SK-N-SH (cell line): ENCODE measurements around the gene ODF2L. TPM values are rescaled to one million over a fixed set of nuclear protein-coding genes. Genes with fewer than 3 reads are reported as not detected.

Experiments
- CTCF ChIA-PET: fragments of 300-600, 350-600 bp; formaldehyde crosslinking; extraction: SDS; loops from one replicate; lab custom pipeline; 2021; lab: Yijun Ruan, JAX
- POLR2A ChIA-PET: fragments of 350-600 bp; sonication (Branson Sonifier 250); formaldehyde crosslinking; extraction: SDS; loops from one replicate; lab custom pipeline; 2020; ENCODE audit warnings: antibody characterized with exemption, inconsistent platforms; lab: Yijun Ruan, JAX
- DNase-seq: peaks from one replicate; pipeline ENCODE4 v3.0.0; 2012
- H2AFZ ChIP-seq: fragments of 200-600 bp; sonication (generic); 2 replicates; pipeline ENCODE4 v1.8.1; 2016; ENCODE audit warnings: antibody characterized with exemption, mild to moderate bottlenecking, low read depth
- H3F3A ChIP-seq: fragments of 200-600 bp; sonication (generic); replicated peaks from 2 replicates; pipeline ENCODE3; 2016; ENCODE audit warnings: antibody characterized with exemption, mild to moderate bottlenecking; ENCODE audit not compliant: insufficient read depth
- H3K27ac ChIP-seq, 2 experiments: fragments of 200-500 bp in 1 of 2; fragments of 200-600 bp in 1 of 2; sonication (Bioruptor generic) in 1 of 2; sonication (generic), shearing (Covaris generic) in 1 of 2; 2 replicates each; pipeline versions ENCODE4 v1.5.1 to v1.6.1; 2014 to 2016; ENCODE audit warnings: low read depth in 2 of 2, inconsistent platforms in 1 of 2, low read length in 1 of 2, mild to moderate bottlenecking in 1 of 2, mixed read lengths in 1 of 2
- H3K27me3 ChIP-seq: fragments of 200-600 bp; sonication (generic), shearing (Covaris generic); 2 replicates; pipeline ENCODE4 v1.6.1; 2016; ENCODE audit warnings: mixed run types; ENCODE audit not compliant: insufficient read depth
- H3K36me3 ChIP-seq, 2 experiments: fragments of 200-500 bp in 1 of 2; fragments of 200-600 bp in 1 of 2; sonication (Bioruptor generic) in 1 of 2; sonication (generic) in 1 of 2; replicated peaks in 1 of 2; 2 replicates each; pipeline versions ENCODE3 to v1.5.1; 2014 to 2016; ENCODE audit warnings: low read length in 1 of 2, mild to moderate bottlenecking in 1 of 2; ENCODE audit not compliant: insufficient read depth in 2 of 2, control insufficient read depth in 1 of 2
- H3K4me1 ChIP-seq, 2 experiments: fragments of 200-500 bp in 1 of 2; fragments of 200-600 bp in 1 of 2; sonication (Bioruptor generic) in 1 of 2; sonication (generic), shearing (Covaris generic) in 1 of 2; 2 replicates each; pipeline versions ENCODE4 v1.5.1 to v1.6.1; 2014 to 2016; ENCODE audit warnings: low read depth in 1 of 2, low read length in 1 of 2, mixed run types in 1 of 2; ENCODE audit not compliant: insufficient read depth in 2 of 2, control insufficient read depth in 1 of 2
- H3K4me2 ChIP-seq: fragments of 200-600 bp; sonication (generic), shearing (Covaris generic); 2 replicates; pipeline ENCODE4 v1.6.1; 2017; ENCODE audit warnings: mixed run types
- H3K4me3 ChIP-seq, 2 experiments: fragments of 200-500 bp in 1 of 2; fragments of 200-600 bp in 1 of 2; sonication (Bioruptor generic) in 1 of 2; sonication (generic), shearing (Covaris generic) in 1 of 2; 2 replicates each; pipeline versions ENCODE4 v1.5.1 to v1.8.1; 2014 to 2016; ENCODE audit warnings: low read depth in 2 of 2, inconsistent platforms in 1 of 2, low read length in 1 of 2, mild to moderate bottlenecking in 1 of 2, mixed read lengths in 1 of 2, moderate library complexity in 1 of 2
- H3K79me2 ChIP-seq: fragments of 200-600 bp; sonication (generic); 2 replicates; pipeline ENCODE4 v1.8.1; 2017; ENCODE audit warnings: mild to moderate bottlenecking; ENCODE audit not compliant: insufficient read depth
- H3K9ac ChIP-seq: fragments of 200-600 bp; sonication (generic); 2 replicates; pipeline ENCODE4 v1.6.1; 2017; ENCODE audit warnings: mixed run types
- H3K9me2 ChIP-seq: fragments of 200-600 bp; sonication (generic); 2 replicates; pipeline ENCODE4 v1.6.1; 2017; ENCODE audit warnings: mixed run types
- H3K9me3 ChIP-seq: fragments of 200-600 bp; sonication (generic); 2 replicates; pipeline ENCODE4 v1.6.1; 2017; ENCODE audit warnings: mixed run types, mild to moderate bottlenecking, moderate library complexity
- H4K20me1 ChIP-seq: fragments of 200-600 bp; sonication (generic); 2 replicates; pipeline ENCODE4 v1.6.1; 2017; ENCODE audit warnings: mild to moderate bottlenecking, mixed run types; ENCODE audit not compliant: insufficient read depth
- GABPA ChIP-seq: IDR thresholded peaks from 2 replicates; pipeline ENCODE4 v1.4.0; 2012; ENCODE audit warnings: low read depth, mild to moderate bottlenecking
- RAD21 ChIP-seq: IDR thresholded peaks from 2 replicates; pipeline ENCODE4 v1.6.1; 2012; ENCODE audit warnings: mild to moderate bottlenecking, low read length
- RXRA ChIP-seq: IDR thresholded peaks from 2 replicates; pipeline ENCODE4 v1.4.0; 2012; ENCODE audit warnings: low read depth, mild to moderate bottlenecking, borderline replicate concordance
- SIN3A ChIP-seq: IDR thresholded peaks from 2 replicates; pipeline ENCODE4 v1.6.1; 2012; ENCODE audit warnings: low read depth, mild to moderate bottlenecking, low read length, moderate library complexity, borderline replicate concordance
- TAF1 ChIP-seq: IDR thresholded peaks from 2 replicates; pipeline ENCODE4 v1.6.1; 2012; ENCODE audit warnings: low read depth, mild to moderate bottlenecking, low read length, moderate library complexity, borderline replicate concordance
- TEAD4 ChIP-seq: IDR thresholded peaks from 2 replicates; pipeline ENCODE4 v1.4.0; 2012; ENCODE audit warnings: mild to moderate bottlenecking, borderline replicate concordance; ENCODE audit not compliant: insufficient read depth
- WGBS: methylation state at CpG from one replicate; pipeline ENCODE4 v1.1.6; 2017; ENCODE audit warnings: low lambda C conversion rate; 5-methylcytosine and 5-hydroxymethylcytosine counted together
- polyA plus RNA-seq, 3 experiments: library from polyadenylated mRNA; depleted of rRNA; stranded (reverse); fragments of >200 nt; gene quantifications; 2 replicates each; pipeline ENCODE4 v1.2.3, GENCODE V29; 2012
- TF ChIP-seq, protein P1 (sequence below): fragments of 150-350 bp; IDR thresholded peaks from 2 replicates; pipeline ENCODE4 v1.6.1; 2016; ENCODE audit warnings: mild to moderate bottlenecking, low read depth, low read length
- TF ChIP-seq, protein P2 (sequence below): fragments of 150-350 bp; IDR thresholded peaks from 2 replicates; pipeline ENCODE4 v1.6.1; 2017; ENCODE audit warnings: antibody characterized with exemption, low read length, low read depth, borderline replicate concordance
- TF ChIP-seq, protein P3 (sequence below): IDR thresholded peaks from 2 replicates; pipeline ENCODE4 v1.4.0; 2012; ENCODE audit warnings: low read depth

Gene ODF2L
- polyA plus RNA-seq, 1 of the 3 experiments (the other 2 are of a cell fraction), result 5.3 TPM

DNA sequence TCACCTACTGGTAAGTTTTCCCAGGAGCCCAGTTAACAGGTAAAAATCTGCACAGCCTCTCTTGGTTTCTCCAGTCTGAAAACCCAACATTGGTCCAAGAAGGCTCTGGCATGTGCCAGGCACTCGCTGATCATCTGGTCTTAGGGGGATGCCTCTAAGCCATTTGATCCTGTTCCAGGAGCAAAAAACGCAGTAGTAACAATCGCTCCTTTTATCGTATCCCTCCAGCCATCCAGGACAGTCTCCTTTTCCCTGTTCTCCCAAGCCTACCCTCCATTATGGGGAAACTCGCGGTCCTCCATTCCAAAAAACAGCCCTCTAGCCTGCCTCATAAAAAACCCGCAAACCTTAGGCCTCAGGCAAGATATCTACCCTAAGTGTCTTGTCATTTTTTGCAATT is 56.2 kb downstream of the ODF2L start:
- ChIA-PET CTCF (no interaction called here), POLR2A (no interaction called here)
- Histone ChIP-seq H3K79me2 (no peaks in the 10 kb centered on the region), H2AFZ (no peak overlapping the region), H3K27me3 (no peaks in the 10 kb centered on the region), H3K4me2 (no peak overlapping the region), H3K27ac (no peak overlapping the region), H4K20me1 (no peaks in the 10 kb centered on the region), H3K9me2 (no peaks in the 10 kb centered on the region), H3F3A (peaks cover 3% of the 10 kb centered on the region), H3K36me3 (no peaks in the 10 kb centered on the region), H3K9me3 (no peaks in the 10 kb centered on the region), H3K4me1 (no peaks in the 10 kb centered on the region), H3K4me3 (no peak overlapping the region), H3K9ac (no peak overlapping the region)
- 34% methylated on average over 7 of the region's 7 CpGs for WGBS
- no peak for TF ChIP-seq SIN3A
- no peak for TF ChIP-seq TEAD4
- TF ChIP-seq RXRA, result no peak
- TF ChIP-seq, protein P1, sequence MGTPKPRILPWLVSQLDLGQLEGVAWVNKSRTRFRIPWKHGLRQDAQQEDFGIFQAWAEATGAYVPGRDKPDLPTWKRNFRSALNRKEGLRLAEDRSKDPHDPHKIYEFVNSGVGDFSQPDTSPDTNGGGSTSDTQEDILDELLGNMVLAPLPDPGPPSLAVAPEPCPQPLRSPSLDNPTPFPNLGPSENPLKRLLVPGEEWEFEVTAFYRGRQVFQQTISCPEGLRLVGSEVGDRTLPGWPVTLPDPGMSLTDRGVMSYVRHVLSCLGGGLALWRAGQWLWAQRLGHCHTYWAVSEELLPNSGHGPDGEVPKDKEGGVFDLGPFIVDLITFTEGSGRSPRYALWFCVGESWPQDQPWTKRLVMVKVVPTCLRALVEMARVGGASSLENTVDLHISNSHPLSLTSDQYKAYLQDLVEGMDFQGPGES, result no peak
- no peak for DNase-seq

DNA sequence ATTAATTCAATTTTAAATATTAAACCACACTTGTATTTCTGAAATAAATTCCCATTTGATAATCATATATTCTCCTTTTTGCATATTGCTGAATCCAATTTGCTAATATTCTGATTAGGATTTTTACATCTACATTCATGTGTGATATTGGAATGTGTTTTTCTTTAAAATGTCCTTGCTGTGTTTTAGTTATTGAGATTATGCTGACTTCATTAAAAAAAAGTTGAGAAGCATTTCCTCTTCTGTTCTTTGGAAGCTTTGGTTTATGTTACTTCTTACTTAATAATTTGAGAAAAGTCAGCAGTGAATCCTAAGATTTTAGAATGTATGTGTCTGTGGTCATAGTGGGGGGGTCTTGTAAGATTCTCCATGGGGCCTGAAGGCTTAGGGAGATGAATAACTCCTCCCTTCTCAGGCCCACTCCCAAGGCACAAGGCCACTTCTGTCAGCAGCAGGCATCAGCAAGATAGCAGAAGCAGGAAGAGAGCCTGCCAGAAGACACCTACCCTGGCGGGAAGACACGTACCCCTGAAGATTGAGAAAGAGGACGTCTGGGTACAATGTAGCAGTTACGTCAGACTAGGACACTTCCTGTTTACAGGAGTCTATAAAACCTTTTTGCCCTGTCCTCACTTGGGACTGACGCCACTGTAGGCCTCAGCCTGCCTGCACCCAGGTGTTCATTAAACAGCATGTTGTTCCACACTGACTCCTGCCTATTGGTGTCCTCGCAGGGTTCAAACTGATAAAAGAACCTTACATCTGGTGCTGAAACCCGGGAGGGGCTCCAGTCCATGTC is 56.9 kb downstream of the ODF2L start:
- Histone ChIP-seq H3K4me2 (no peak overlapping the region), H3K36me3 (no peaks in the 10 kb centered on the region), H2AFZ (no peak overlapping the region), H3K4me3 (no peak overlapping the region), H3K9me3 (no peaks in the 10 kb centered on the region), H4K20me1 (no peaks in the 10 kb centered on the region), H3F3A (no peaks in the 10 kb centered on the region), H3K79me2 (no peaks in the 10 kb centered on the region), H3K27me3 (no peaks in the 10 kb centered on the region), H3K9me2 (no peaks in the 10 kb centered on the region), H3K9ac (no peak overlapping the region), H3K4me1 (no peaks in the 10 kb centered on the region), H3K27ac (no peak overlapping the region)
- ChIA-PET POLR2A (no interaction called here), CTCF (no interaction called here)
- DNase-seq, result no peak
- TF ChIP-seq, protein P2, sequence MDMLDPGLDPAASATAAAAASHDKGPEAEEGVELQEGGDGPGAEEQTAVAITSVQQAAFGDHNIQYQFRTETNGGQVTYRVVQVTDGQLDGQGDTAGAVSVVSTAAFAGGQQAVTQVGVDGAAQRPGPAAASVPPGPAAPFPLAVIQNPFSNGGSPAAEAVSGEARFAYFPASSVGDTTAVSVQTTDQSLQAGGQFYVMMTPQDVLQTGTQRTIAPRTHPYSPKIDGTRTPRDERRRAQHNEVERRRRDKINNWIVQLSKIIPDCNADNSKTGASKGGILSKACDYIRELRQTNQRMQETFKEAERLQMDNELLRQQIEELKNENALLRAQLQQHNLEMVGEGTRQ, result no peak
- no peak for TF ChIP-seq GABPA
- no peak for TF ChIP-seq RAD21
- no peak for TF ChIP-seq TAF1
- TF ChIP-seq, protein P3, sequence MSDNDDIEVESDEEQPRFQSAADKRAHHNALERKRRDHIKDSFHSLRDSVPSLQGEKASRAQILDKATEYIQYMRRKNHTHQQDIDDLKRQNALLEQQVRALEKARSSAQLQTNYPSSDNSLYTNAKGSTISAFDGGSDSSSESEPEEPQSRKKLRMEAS, result no peak
- WGBS, result 61% methylated on average over 7 of the region's 7 CpGs
